ENCODE results near the gene CLMN.

The CLMN gene

DNA sequence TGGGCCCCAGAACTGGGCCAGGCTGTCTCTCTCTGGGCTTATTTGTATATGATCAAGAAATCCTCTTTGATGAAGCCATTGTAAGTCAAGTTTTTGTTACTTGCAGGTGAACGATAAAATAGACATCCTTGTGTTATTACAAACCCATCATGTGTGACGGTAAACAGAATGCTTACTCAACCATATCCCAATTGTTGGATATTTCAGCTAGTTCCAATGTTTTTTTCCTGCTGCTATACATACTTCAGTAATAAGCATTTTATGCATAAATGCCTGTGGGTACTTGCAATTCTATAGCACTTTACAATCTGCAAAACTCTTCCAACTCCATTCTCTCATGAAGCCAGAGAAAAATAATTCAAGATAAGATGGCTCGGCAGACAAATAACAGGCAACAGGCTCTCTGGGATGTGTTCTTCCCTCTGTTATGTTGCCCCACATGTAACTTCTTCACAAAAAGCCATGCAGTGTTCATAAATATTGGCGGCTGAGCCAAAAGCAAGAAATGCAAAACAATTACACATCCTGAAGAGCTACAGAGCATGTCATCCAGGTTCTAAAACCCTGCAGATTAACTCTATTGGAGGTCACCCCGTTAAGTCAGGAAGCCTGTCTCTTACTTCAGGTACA is 69.5 kb downstream of the CLMN start:
- TF ChIP-seq, protein P1, sequence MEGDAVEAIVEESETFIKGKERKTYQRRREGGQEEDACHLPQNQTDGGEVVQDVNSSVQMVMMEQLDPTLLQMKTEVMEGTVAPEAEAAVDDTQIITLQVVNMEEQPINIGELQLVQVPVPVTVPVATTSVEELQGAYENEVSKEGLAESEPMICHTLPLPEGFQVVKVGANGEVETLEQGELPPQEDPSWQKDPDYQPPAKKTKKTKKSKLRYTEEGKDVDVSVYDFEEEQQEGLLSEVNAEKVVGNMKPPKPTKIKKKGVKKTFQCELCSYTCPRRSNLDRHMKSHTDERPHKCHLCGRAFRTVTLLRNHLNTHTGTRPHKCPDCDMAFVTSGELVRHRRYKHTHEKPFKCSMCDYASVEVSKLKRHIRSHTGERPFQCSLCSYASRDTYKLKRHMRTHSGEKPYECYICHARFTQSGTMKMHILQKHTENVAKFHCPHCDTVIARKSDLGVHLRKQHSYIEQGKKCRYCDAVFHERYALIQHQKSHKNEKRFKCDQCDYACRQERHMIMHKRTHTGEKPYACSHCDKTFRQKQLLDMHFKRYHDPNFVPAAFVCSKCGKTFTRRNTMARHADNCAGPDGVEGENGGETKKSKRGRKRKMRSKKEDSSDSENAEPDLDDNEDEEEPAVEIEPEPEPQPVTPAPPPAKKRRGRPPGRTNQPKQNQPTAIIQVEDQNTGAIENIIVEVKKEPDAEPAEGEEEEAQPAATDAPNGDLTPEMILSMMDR (conservative IDR thresholded peaks at IDR 0.05; ENCODE audit: low read depth, low read length): no peak
- H3K4me3 ChIP-seq (ENCODE audit: low read length): no peak overlapping the region
- DNase-seq (ENCODE audit: low read depth): no peak

DNA sequence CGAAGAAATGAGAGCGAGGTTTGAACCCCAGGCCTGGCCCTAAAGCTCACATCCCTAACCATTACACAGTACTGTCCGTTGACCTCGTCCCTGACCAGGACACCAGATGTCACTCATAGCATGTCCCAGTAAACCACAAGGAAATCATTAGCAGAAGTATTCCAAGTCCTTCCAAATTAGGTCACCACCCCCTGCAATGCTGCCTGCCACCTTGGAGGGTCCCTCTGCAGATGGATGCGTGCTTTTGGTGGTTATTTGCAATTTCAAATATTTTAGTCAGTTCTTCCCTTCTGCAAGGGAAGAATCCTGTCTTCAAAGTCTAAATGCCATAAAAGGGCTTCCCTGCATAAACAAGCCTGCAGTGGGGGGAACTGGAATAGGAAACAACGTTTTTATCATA is 71.3 kb downstream of the CLMN start:
- DNase-seq (ENCODE audit: low read depth): no peak
- no peak overlapping the region for H3K4me3 ChIP-seq (ENCODE audit: low read length)
- TF ChIP-seq, protein P1 (conservative IDR thresholded peaks at IDR 0.05; ENCODE audit: low read depth, low read length): no peak

- H3K4me3 ChIP-seq (ENCODE audit: low read length): no peak overlapping the region
- TF ChIP-seq, protein P1 (conservative IDR thresholded peaks at IDR 0.05; ENCODE audit: low read depth, low read length): no peak
- no peak for DNase-seq (ENCODE audit: low read depth)
These were observed 72.8 kb downstream of the CLMN start for GRCh38 chr14:95246870-95247269.

DNA sequence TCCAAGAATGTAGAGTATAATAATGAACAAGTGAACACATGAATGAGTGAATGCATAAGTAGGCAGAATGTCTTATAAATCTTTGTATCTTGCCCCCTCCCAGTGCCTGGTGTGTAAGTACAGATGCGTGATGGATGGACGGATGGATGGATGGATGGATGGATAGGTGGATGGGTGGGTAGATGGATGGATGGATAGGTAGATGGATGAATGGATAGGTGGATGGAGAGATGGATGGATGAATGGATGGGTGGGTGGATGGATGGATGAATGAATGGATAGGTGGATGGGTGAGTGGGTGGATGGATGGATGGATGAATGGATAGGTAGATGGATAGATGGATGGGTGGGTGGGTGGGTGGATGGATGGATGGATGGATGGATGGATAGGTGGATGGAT is 74.4 kb downstream of the CLMN start:
- TF ChIP-seq, protein P1 (conservative IDR thresholded peaks at IDR 0.05; ENCODE audit: low read depth, low read length): no peak
- no peak for DNase-seq (ENCODE audit: low read depth)
- no peak overlapping the region for H3K4me3 ChIP-seq (ENCODE audit: low read length)

GRCh38 chr14:95244587-95244986 is 75.1 kb downstream of the CLMN start:
- no peak for DNase-seq (ENCODE audit: low read depth)
- TF ChIP-seq, protein P1 (conservative IDR thresholded peaks at IDR 0.05; ENCODE audit: low read depth, low read length): no peak
- no peak overlapping the region for H3K4me3 ChIP-seq (ENCODE audit: low read length)

- H3K4me3 ChIP-seq (ENCODE audit: low read length): no peak overlapping the region
- DNase-seq (ENCODE audit: low read depth): no peak
- TF ChIP-seq, protein P1 (conservative IDR thresholded peaks at IDR 0.05; ENCODE audit: low read depth, low read length): no peak
These were observed 76.8 kb downstream of the CLMN start for GRCh38 chr14:95242870-95243269.
